ENCODE results near the gene HOPX.

DNA sequence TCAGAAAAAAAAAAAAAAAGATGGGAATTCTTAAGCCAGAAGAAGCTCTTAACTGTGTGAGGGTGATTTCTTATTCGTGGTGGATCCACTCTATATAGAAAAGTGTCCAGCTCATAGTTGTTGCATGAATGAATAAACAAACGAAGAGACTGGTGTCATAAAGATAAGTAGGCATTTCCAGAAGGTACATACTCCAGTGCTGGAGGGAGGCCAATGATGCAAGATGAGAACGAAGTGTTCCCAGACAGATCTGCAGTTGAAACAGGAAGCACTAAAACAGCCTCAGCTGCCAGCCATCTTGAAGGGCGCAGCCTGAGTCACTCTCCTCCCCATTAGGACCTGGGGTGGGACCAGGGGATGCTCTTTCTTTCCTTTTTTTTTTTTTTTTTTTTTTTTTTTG, 47.4 kb upstream of the HOPX start:
- TF ChIP-seq, protein P1, sequence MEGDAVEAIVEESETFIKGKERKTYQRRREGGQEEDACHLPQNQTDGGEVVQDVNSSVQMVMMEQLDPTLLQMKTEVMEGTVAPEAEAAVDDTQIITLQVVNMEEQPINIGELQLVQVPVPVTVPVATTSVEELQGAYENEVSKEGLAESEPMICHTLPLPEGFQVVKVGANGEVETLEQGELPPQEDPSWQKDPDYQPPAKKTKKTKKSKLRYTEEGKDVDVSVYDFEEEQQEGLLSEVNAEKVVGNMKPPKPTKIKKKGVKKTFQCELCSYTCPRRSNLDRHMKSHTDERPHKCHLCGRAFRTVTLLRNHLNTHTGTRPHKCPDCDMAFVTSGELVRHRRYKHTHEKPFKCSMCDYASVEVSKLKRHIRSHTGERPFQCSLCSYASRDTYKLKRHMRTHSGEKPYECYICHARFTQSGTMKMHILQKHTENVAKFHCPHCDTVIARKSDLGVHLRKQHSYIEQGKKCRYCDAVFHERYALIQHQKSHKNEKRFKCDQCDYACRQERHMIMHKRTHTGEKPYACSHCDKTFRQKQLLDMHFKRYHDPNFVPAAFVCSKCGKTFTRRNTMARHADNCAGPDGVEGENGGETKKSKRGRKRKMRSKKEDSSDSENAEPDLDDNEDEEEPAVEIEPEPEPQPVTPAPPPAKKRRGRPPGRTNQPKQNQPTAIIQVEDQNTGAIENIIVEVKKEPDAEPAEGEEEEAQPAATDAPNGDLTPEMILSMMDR (conservative IDR thresholded peaks at IDR 0.05; ENCODE audit: low read depth, low read length), result no peak
- TF ChIP-seq POLR2A (IDR thresholded peaks at IDR 0.05; ENCODE audit: low read depth, low read length), result no peak
- TF ChIP-seq, protein P2, sequence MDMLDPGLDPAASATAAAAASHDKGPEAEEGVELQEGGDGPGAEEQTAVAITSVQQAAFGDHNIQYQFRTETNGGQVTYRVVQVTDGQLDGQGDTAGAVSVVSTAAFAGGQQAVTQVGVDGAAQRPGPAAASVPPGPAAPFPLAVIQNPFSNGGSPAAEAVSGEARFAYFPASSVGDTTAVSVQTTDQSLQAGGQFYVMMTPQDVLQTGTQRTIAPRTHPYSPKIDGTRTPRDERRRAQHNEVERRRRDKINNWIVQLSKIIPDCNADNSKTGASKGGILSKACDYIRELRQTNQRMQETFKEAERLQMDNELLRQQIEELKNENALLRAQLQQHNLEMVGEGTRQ (IDR thresholded peaks at IDR 0.05; ENCODE audit: low read depth, low read length), result no peak
- TF ChIP-seq, protein P3, sequence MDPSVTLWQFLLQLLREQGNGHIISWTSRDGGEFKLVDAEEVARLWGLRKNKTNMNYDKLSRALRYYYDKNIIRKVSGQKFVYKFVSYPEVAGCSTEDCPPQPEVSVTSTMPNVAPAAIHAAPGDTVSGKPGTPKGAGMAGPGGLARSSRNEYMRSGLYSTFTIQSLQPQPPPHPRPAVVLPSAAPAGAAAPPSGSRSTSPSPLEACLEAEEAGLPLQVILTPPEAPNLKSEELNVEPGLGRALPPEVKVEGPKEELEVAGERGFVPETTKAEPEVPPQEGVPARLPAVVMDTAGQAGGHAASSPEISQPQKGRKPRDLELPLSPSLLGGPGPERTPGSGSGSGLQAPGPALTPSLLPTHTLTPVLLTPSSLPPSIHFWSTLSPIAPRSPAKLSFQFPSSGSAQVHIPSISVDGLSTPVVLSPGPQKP (IDR thresholded peaks at IDR 0.05; ENCODE audit: borderline replicate concordance, low read depth, low read length), result no peak
